K562 (cell line): Measurements from ENCODE around the gene CCDC33. TPM values are rescaled to one million over a fixed set of nuclear protein-coding genes. Genes with fewer than 3 reads are reported as not detected.

ENCODE experiments used
- MCM3 ChIP-seq: fragments of 450-650 bp; IDR thresholded peaks from 2 replicates; pipeline ENCODE4 v1.6.1; 2016
- MLLT1 ChIP-seq, 2 experiments: fragments of 450-650 bp; IDR thresholded peaks; 2 replicates each; pipeline ENCODE4 v1.6.1; 2016
- ZNF407 ChIP-seq: fragments of 450-650 bp; IDR thresholded peaks from 2 replicates; pipeline ENCODE4 v1.6.1; 2016; ENCODE audit warnings: low read depth
- polyA plus RNA-seq, 8 experiments: library from polyadenylated mRNA; depleted of rRNA in 4 of 8; stranded (reverse) in 5 of 8; unstranded in 3 of 8; fragments of >200 nt; fragmentation: Nextera tagmentation in 2 of 8; fragmentation: Illumina TruSeq in 1 of 8; extraction: Ambion mirVana in 2 of 8; extraction: Trizol in 1 of 8; gene quantifications; 2 replicates each; pipeline versions ENCODE4 v1.2.1 to v1.2.3, GENCODE V29; 2011 to 2014; ENCODE audit warnings: inconsistent platforms in 1 of 8, missing spikeins in 1 of 8
- total RNA-seq, 7 experiments: library from RNA; depleted of rRNA in 6 of 7; stranded (reverse); fragments of >200 nt in 6 of 7; fragmentation: Illumina TruSeq in 2 of 7; extraction: Trizol in 2 of 7; gene quantifications; 2 replicates each; pipeline versions ENCODE4 v1.2.1 to v1.2.3, GENCODE V29; 2011 to 2021; ENCODE audit warnings: low replicate concordance in 1 of 7

Gene CCDC33
- total and polyA plus RNA-seq, 9 of the 15 experiments (the other 6 are each of a cell fraction or from before 2014, with no cell fraction given), result 0.08 to 1.1 (median 0.15) TPM; not detected in 4

- TF ChIP-seq ZNF407, result no peak
- TF ChIP-seq MCM3, result no peak
- no peak for TF ChIP-seq MLLT1 (IDR thresholded peaks at IDR 0.05)
These were observed 1.6 kb upstream of the CCDC33 start (continued) for GRCh38 chr15:74234598-74234875.
